Activated CD4-positive, alpha-beta T cell treated with anti-CD3 and anti-CD28 coated beads for 36 hours (primary cell): ENCODE measurements around the gene PBX4. TPM values are rescaled to one million over a fixed set of nuclear protein-coding genes. Genes with fewer than 3 reads are reported as not detected.
A peak's percentile ranks its signal among the peaks of the same experiment; 100 is the strongest.
"Not testable (repeated sequence)": the region's sequence is repeated elsewhere in the genome, so short reads cannot be mapped to it uniquely, and the experiment has no call there.

Experiments used
- ATAC-seq: fragments of 200-7000 bp; cut with Tn5 transposase; one replicate; pipeline ENCODE4 v1.10.0; 2021; ENCODE audit warnings: mild to moderate bottlenecking, moderate library complexity
- CTCF ChIA-PET: fragments of 350-600 bp; sonication (Branson Sonifier 250); formaldehyde crosslinking; loops from one replicate; lab custom pipeline; 2021; ENCODE audit warnings: antibody characterized with exemption; lab: Charles Lee
- POLR2A ChIA-PET: fragments of 350-600 bp; sonication (Branson Sonifier 250); formaldehyde crosslinking; loops from one replicate; lab custom pipeline; 2021; ENCODE audit warnings: antibody characterized with exemption, inconsistent platforms; lab: Charles Lee
- DNase-seq: peaks from one replicate; pipeline ENCODE4 v3.0.0-alpha.2; 2020
- H3K27ac Mint-ChIP-seq: one replicate; pipeline ENCODE4 v1.8.0; 2021; ENCODE audit warnings: mixed read lengths
- H3K27me3 Mint-ChIP-seq: one replicate; pipeline ENCODE4 v1.8.0; 2021; ENCODE audit warnings: mixed read lengths
- H3K36me3 Mint-ChIP-seq: one replicate; pipeline ENCODE4 v1.8.0; 2021; ENCODE audit warnings: low read depth, mixed read lengths
- H3K4me1 Mint-ChIP-seq: one replicate; pipeline ENCODE4 v1.8.0; 2021; ENCODE audit warnings: mixed read lengths
- H3K4me3 Mint-ChIP-seq: one replicate; pipeline ENCODE4 v1.8.0; 2021; ENCODE audit warnings: mild to moderate bottlenecking, moderate library complexity, mixed read lengths
- H3K9me3 Mint-ChIP-seq: one replicate; pipeline ENCODE4 v1.8.0; 2021; ENCODE audit warnings: low read depth, mixed read lengths
- intact Hi-C, 2 experiments: fragments of 100-400 bp; cut with DNase I in 1 of 2; cut with micrococcal nuclease in 1 of 2; formaldehyde crosslinking; loops; one replicate each; pipeline versions ENCODE4 v1.14.2 to v1.15.1; 2022 to 2024; cut with DNase I, micrococcal nuclease
- total RNA-seq, 2 experiments: library from RNA; stranded (reverse); gene quantifications; one replicate each; pipeline ENCODE4 v1.2.3, GENCODE V29; 2021

Gene PBX4, protein sequence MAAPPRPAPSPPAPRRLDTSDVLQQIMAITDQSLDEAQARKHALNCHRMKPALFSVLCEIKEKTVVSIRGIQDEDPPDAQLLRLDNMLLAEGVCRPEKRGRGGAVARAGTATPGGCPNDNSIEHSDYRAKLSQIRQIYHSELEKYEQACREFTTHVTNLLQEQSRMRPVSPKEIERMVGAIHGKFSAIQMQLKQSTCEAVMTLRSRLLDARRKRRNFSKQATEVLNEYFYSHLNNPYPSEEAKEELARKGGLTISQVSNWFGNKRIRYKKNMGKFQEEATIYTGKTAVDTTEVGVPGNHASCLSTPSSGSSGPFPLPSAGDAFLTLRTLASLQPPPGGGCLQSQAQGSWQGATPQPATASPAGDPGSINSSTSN
- 10 to 100 TPM; 19.4 to 21.2 TPM for total RNA-seq

DNA sequence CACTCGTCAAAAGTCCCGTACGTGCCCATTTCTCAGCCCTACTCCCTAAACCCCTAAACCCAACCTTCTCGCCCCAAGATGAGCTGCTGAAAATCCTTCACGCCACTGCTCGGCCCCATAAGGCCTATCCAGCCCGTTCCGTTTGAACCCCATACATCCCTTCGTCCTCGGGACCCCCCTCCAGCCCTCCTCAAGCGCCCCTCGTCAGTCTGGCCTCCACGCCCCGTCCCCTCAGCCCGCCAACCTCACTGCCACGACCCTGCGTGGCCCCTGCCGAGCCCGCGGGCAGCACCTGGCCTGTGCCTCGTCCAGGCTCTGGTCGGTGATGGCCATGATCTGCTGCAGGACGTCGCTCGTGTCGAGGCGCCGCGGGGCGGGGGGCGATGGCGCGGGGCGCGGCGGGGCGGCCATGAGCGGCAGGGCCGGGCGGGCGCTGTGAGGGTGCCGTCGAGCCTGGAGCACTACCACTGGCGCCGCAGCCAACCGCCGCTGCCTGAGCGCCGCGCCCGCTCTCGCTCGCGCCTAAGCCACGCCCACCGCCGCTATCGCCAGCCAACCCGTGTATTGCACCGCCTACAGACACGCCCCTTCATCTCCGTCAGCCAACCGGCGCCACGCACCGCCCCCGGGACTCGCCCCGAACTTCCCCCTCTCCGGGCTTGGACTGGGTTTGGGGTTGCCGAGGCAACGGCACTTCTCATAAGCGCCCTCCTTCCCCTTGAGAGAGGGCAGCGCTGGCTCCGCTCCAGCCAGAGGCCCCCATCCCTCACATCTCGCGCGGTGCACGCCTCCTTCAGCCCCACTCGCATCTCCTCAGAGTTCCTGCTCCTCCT, at the start of gene PBX4:
Gene PBX4, minus strand, starts transcription at position 469 of the 833 bp plus-strand sequence. Its CDS starts 58 bp downstream, at position 411.
- ATAC-seq (peak; percentile 93), DNase-seq (peak; percentile 99)
- ChIA-PET CTCF (interaction anchor here (1.5 kb wide), 1 partner anchor 13 kb away, joined by 3 read pairs; no protein-coding TSS in a partner anchor), POLR2A (interaction anchor here (0.6 kb wide), 1 partner anchor 11 kb away, joined by 4 read pairs; no protein-coding TSS in a partner anchor)
- H3K4me1 Mint-ChIP-seq, result peaks cover 46% of the 10 kb centered on the region
- H3K9me3 Mint-ChIP-seq, result no peaks in the 10 kb centered on the region
- peak within 1 kb of the TSS; percentile 90 for H3K27ac Mint-ChIP-seq
- H3K27me3 Mint-ChIP-seq, result no peaks in the 10 kb centered on the region
- H3K36me3 Mint-ChIP-seq, result peaks cover 5% of the 10 kb centered on the region
- intact Hi-C loops, result loop anchor here (1.0 to 2.0 kb wide), 8 partner anchors 20 to 213 kb away; partner anchors contain the start of genes GMIP (in 2 of the 2), ATP13A1 (in 1 of the 2) and GATAD2A (in 1 of the 2)
- peak within 1 kb of the TSS; percentile 91 for H3K4me3 Mint-ChIP-seq

DNA sequence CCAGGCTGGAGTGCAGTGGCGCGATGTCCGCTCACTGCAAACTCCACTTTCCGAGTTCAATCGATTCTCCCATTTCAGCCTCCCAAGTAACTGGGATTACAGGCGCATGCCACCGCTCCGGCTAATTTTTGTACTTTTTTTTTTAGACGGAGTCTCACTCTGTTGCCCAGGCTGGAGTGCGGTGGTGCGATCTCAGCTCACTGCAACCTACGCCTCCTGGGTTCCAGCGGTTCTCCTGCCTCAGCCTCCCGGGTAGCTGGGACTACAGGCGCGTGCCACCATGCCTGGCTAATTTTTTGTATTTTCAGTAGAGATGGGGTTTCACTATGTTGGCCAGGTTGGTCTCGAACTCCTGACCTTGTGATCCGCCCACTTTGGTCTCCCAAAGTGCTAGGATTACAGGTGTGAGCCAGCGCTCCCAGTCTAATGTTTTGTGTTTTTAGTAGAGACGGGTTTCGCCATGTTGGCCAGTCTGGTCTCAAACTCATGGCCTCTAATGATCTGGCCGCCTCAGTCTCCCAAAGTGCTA, 47.0 kb upstream of the PBX4 start:
- POLR2A ChIA-PET, H3K9me3 Mint-ChIP-seq, intact Hi-C loops, CTCF ChIA-PET, H3K27ac Mint-ChIP-seq, ATAC-seq, DNase-seq, H3K27me3 Mint-ChIP-seq: not testable (repeated sequence)
- Mint-ChIP-seq H3K4me3 (peak overlapping the region; percentile 15), H3K4me1 (peaks cover 37% of the 10 kb centered on the region), H3K36me3 (peaks cover 31% of the 10 kb centered on the region)

DNA sequence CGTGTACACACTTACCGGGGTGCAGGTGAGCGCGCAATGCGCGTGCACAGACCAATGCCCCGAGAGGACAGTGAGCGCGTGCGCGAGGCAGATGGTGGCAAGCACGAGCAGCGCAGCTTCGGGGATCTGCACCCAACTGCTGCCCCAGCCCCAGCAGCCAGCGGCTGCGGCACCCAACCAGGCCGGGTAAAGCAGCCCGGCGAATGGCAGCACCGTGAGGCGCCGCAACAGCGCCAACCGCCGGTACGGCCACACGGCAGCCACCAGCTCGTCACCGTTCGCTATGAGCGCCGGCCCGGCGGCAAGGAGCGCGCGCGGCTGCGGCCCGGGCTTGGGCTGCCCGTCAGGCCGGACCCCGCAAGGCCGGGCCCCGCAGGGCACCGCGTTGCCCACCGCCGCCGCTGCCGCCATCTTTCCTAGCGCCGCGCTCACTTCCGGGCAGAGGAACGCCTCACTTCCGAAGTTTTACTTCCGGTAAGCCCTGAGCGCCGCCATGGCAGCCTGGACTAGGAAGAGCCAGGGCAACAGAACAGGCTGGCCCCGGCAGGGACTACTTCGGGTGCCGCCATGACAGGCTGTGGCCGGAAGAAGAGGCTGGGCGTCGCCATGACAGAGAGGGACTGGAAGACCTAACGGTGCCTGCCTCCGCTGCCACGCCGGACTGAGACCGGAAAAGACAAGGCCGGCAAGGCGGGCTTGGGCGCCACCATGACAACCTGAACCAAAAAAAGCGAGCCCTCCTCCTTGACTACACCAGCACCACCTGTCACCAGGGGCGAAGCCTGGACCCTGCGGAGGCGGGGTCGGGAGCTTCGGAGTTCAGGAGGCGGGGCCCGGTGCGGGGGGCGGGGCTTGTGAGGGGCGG, 45.0 kb upstream of the PBX4 start, which contains the start of gene ATP13A1:
Gene ATP13A1, minus strand, starts transcription at position 421 of the 865 bp plus-strand sequence. Its CDS starts 10 bp downstream, at position 411.
- CTCF ChIA-PET, result interaction anchor here (0.7 kb wide), 1 partner anchor 296 kb away, joined by 3 read pairs; no protein-coding TSS in a partner anchor
- Mint-ChIP-seq H3K9me3 (no peaks in the 10 kb centered on the region), H3K36me3 (peaks cover 28% of the 10 kb centered on the region), H3K27ac (peak within 1 kb of the TSS; percentile 98), H3K4me1 (peaks cover 35% of the 10 kb centered on the region), H3K4me3 (peak within 1 kb of the TSS; percentile 78), H3K27me3 (no peaks in the 10 kb centered on the region)
- ATAC-seq (peak; percentile 77), DNase-seq (peak; percentile 95)
- intact Hi-C loops, result loop anchor here (1.0 to 5.0 kb wide), 16 partner anchors 20 to 471 kb away; partner anchors contain the start of genes ZNF14 (in 2 of the 2), ZNF506 (in 2 of the 2), BORCS8 (in 1 of the 2) and GATAD2A (in 1 of the 2)
- POLR2A ChIA-PET, result interaction anchor here (0.6 to 1.4 kb wide), 5 partner anchors 154 to 389 kb away, joined by 3 to 4 read pairs (median 4); partner anchors contain the start of gene ZNF253

DNA sequence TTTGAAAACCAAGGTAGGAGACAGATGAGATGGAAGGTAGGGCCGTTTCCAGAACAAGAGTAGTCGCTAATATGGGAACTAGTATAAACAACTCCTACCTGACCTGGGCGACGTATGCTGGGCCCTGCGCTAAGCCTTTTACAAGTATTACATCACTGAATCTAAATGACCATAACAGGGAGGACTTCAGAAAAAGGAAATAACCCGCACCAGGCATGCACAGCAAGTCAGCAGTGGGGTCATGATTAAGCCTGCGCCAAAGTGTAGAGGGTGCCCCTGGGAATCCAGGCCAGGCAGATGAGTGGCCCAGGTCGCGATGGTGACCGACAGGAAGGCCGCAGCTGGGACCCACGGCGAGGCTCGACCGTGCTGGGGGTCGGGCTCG, 44.4 kb upstream of the PBX4 start:
- intact Hi-C loops, result loop anchor here (1.0 to 5.0 kb wide), 12 partner anchors 20 to 471 kb away; partner anchors contain the start of genes PBX4 (in 2 of the 2), BORCS8 (in 1 of the 2), GATAD2A (in 1 of the 2) and GMIP (in 1 of the 2)
- peak; percentile 0 for ATAC-seq

DNA sequence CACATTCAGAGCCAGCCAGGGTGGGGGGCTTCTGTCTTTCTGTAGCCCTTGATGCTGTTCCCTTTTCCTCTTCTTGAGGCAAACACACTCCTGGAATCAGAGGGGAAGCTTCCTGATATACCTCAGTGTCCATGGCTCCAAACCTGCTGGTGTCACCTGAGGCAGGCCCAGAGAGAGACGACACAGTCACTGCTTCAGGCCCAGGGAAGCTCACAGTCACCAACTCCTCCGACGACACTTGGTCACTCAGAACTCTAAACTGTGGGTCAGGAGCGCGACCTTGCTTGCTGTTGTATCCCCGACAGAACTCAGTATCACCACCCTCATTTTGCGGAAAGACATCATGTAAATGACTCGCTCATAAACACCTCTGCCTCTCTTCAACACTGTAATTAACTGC, 43.9 kb upstream of the PBX4 start:
- H3K36me3 Mint-ChIP-seq, result peaks cover 30% of the 10 kb centered on the region

More for the DNA sequence above, 44.4 kb upstream of the PBX4 start:
- DNase-seq, result no peak
- Mint-ChIP-seq H3K9me3 (no peaks in the 10 kb centered on the region), H3K27me3 (no peaks in the 10 kb centered on the region), H3K27ac (peak overlapping the region; percentile 89), H3K36me3 (peaks cover 28% of the 10 kb centered on the region), H3K4me1 (peaks cover 30% of the 10 kb centered on the region), H3K4me3 (peak overlapping the region; percentile 78)
- CTCF ChIA-PET, result interaction anchor here (1.0 kb wide), 1 partner anchor 109 kb away, joined by 4 read pairs; no protein-coding TSS in a partner anchor
- POLR2A ChIA-PET, result interaction anchor here (1.3 to 1.4 kb wide), 2 partner anchors 159 to 389 kb away, joined by 3 to 6 read pairs; partner anchors contain the start of gene ZNF506

DNA sequence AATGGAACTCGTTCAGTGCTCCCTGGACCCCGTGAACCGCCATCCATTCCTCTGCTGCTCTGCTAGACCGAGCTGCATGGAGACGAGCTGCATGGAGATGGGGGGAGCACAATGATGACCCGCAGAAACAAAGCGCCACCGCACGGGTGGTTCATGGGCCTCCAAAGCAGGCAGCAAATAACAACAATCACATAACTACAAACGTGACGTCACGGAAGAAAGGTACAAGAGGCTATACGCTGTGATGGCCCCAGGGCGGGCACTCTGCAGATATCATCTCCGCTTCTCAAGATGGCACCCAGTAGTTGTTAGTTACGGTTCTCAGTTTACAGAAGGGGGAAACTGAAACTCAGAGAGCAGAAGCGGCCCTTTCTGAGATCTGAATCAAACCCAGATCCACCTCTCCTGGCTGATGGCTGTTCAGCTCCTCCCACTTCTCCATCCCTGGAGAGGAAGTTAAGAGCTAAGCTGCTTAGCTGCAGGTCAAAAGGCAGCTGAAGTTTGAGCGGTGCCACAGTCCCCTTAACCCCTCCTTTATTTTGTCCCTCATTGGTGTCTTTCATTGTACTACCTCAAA, 43.3 kb upstream of the PBX4 start:
- Mint-ChIP-seq H3K27ac (peak overlapping the region; percentile 89), H3K36me3 (peaks cover 35% of the 10 kb centered on the region), H3K9me3 (no peaks in the 10 kb centered on the region), H3K27me3 (no peaks in the 10 kb centered on the region), H3K4me3 (peak overlapping the region; percentile 78), H3K4me1 (peaks cover 23% of the 10 kb centered on the region)
- DNase-seq (peak; percentile 70), ATAC-seq (peak; percentile 46)
- CTCF ChIA-PET, result interaction anchor here (0.7 to 1.2 kb wide), 4 partner anchors 33 to 146 kb away, joined by 3 to 4 read pairs (median 4); partner anchors contain the start of genes NDUFA13 and TSSK6
- intact Hi-C loops, result loop anchor here (1.0 to 5.0 kb wide), 5 partner anchors 43 to 254 kb away; partner anchors contain the start of genes GATAD2A (in 1 of the 2), PBX4 (in 1 of the 2) and ZNF14 (in 1 of the 2)
- POLR2A ChIA-PET, result interaction anchor here (0.6 to 1.4 kb wide), 6 partner anchors 12 to 391 kb away, joined by 3 to 6 read pairs (median 4); partner anchors contain the start of gene ZNF506

More for the DNA sequence above, 43.9 kb upstream of the PBX4 start:
- ChIA-PET CTCF (interaction anchor here (0.7 to 1.2 kb wide), 4 partner anchors 34 to 146 kb away, joined by 3 to 4 read pairs (median 4); partner anchors contain the start of genes NDUFA13 and TSSK6), POLR2A (interaction anchor here (1.0 to 1.4 kb wide), 3 partner anchors 159 to 390 kb away, joined by 3 to 6 read pairs (median 3); partner anchors contain the start of gene ZNF506)
- intact Hi-C loops, result loop anchor here (1.0 to 5.0 kb wide), 5 partner anchors 44 to 255 kb away; partner anchors contain the start of genes GATAD2A (in 1 of the 2), PBX4 (in 1 of the 2) and ZNF14 (in 1 of the 2)
- H3K9me3 Mint-ChIP-seq, result no peaks in the 10 kb centered on the region
- H3K27me3 Mint-ChIP-seq, result no peaks in the 10 kb centered on the region
- no peak for DNase-seq
- peaks cover 26% of the 10 kb centered on the region for H3K4me1 Mint-ChIP-seq
- peak overlapping the region; percentile 89 for H3K27ac Mint-ChIP-seq
- H3K4me3 Mint-ChIP-seq, result peak overlapping the region; percentile 78
- ATAC-seq, result no peak

DNA sequence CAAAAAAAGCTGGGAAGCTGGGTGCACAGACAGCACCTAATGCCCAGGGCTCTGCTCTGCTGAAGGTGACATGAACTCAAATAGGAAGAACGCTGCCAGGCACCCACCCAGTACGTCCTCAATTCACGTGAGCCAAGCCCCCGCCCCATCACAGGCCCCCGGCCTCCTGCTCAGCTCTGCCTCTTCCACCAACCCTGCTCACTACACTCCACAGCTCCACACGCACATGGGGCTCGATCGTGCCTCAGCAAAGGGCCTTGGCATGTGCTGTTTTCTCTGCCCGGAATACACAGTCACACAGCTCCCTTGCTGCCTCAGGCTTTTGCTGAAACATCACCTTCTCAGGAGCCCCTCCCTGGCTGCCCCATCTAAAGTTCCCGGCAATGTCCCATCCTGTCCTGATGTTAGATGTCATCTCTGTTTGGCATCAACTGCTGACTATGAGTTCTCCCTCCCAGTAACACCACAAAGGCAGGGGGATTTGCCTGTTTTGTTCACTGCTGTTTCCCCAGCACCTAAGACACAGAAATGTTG, 42.7 kb upstream of the PBX4 start:
- DNase-seq (no peak), ATAC-seq (no peak)
- H3K27me3 Mint-ChIP-seq, result no peaks in the 10 kb centered on the region
- H3K36me3 Mint-ChIP-seq, result peaks cover 38% of the 10 kb centered on the region
- peak overlapping the region; percentile 89 for H3K27ac Mint-ChIP-seq
- POLR2A ChIA-PET, result interaction anchor here (0.6 to 1.3 kb wide), 5 partner anchors 12 to 218 kb away, joined by 3 to 6 read pairs (median 4); partner anchors contain the start of gene ZNF506
- peaks cover 21% of the 10 kb centered on the region for H3K4me1 Mint-ChIP-seq
- H3K9me3 Mint-ChIP-seq, result no peaks in the 10 kb centered on the region
- CTCF ChIA-PET, result interaction anchor here (0.6 to 1.2 kb wide), 5 partner anchors 18 to 145 kb away, joined by 3 to 5 read pairs (median 3); partner anchors contain the start of genes GMIP, NDUFA13 and TSSK6
- H3K4me3 Mint-ChIP-seq, result peak overlapping the region; percentile 78
- intact Hi-C loops, result loop anchor here (5.0 kb wide), 2 partner anchors 116 to 254 kb away; partner anchors contain the start of gene GATAD2A (in 1 of the 2)

DNA sequence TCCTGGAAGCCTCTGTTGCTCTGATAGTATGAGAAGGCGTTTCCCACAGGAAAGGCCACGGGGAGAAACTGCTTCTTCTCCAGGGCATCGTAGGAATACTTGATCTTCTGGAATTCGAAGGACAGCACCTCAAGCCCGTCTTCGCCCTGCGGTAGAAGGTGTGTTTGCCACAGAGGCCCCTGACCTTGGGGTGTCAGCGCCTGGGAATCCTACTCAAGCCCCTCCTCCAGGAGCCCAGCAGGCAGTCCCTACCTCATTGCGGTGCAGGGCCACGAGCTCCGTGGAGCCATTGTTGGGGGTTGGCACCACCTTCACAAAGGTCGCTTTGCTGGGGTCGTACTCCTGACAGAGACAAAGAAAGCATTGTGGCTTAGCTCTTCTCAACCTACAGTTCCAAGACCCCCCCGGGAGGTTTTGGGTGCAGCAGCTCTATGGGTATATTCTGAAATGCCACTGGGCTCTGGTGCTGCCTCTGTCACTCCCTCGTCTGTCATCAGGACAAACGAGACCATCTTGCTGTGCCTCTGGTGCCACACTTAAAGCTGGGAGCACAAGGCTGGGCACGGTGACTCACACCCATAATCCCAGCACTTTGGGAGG, 41.3 kb upstream of the PBX4 start:
- H3K27me3 Mint-ChIP-seq, result no peaks in the 10 kb centered on the region
- intact Hi-C loops, result loop anchor here (5.0 kb wide), 2 partner anchors 118 to 252 kb away; partner anchors contain the start of gene GATAD2A (in 1 of the 2)
- no peaks in the 10 kb centered on the region for H3K9me3 Mint-ChIP-seq
- no peak overlapping the region for H3K4me3 Mint-ChIP-seq
- H3K36me3 Mint-ChIP-seq, result peaks cover 48% of the 10 kb centered on the region
- ATAC-seq, result no peak
- H3K27ac Mint-ChIP-seq, result no peak overlapping the region
- DNase-seq, result no peak
- ChIA-PET POLR2A (no interaction called here), CTCF (interaction anchor here (0.6 kb wide), 1 partner anchor 9 kb away, joined by 4 read pairs; the partner anchor contains the start of gene ZNF101)
- H3K4me1 Mint-ChIP-seq, result peaks cover 21% of the 10 kb centered on the region
